ENCODE data around the gene ADAP1. TPM values are rescaled to one million over a fixed set of nuclear protein-coding genes. Genes with fewer than 3 reads are reported as not detected.

ADAP1 gene
- total and polyA plus RNA-seq, 2 of the 13 experiments (the other 11 are each of a cell fraction or from before 2014, with no cell fraction given): 10.5 to 24.6 TPM

DNA sequence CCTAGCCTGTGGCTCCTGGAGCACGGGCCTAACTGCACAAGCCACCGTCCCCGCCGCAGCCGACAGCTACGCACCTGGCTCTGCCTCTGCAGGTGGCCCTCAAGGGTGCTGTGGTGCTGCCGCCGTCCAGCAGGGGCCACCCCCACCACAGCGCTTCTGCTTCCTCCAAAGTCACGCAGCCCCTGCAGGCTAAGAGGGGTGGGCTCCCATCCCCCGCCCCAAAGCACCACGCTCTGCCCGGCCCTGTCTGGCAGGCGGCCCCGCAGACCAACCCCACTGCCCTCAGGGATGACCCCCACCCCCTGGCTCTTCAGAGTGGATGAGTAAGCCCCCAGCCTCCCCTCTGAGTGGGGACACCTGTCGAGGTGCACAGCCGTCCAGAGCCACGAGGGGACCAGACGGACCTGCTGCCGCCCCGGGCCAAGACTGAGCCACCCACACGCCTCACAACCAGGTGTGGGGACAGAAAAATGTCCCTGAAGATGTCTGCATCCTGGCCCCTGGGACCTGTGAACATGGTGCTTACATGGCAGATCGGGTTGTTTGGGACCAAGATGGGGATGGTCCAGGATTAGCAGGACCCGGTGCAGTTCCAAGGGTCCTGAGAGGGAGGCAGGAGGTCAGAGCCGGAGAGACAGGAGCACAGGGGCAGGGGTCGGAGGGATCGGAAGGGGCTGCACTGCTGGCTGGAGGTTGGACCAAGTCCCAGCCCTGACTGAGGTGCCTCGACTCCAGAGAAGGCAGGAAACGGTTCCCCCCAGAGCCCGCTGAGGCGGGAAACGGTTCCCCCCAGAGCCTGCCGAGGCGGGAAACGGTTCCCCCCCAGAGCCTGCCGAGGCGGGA is 9.0 kb upstream of the ADAP1 start (continued):
- TF ChIP-seq ZNF530 (CRISPR knock-in tag; IDR thresholded peaks at IDR 0.05; ENCODE audit: low read depth) (no peak), SIX4 (CRISPR knock-in tag; IDR thresholded peaks at IDR 0.05) (no peak), ZNF619 (CRISPR knock-in tag; IDR thresholded peaks at IDR 0.05) (no peak), FOXP1 (IDR thresholded peaks at IDR 0.05) (no peak), FOXP1 (CRISPR knock-in tag; IDR thresholded peaks at IDR 0.05) (no peak), TP53 (CRISPR knock-in tag; conservative IDR thresholded peaks at IDR 0.05) (no peak), ATF7-NPFF (CRISPR knock-in tag; IDR thresholded peaks at IDR 0.05; ENCODE audit: low read depth) (peak; percentile 50; the same call in 1 of the 2 replicates), PHB2 (IDR thresholded peaks at IDR 0.05; ENCODE audit: partially characterized antibody) (no peak), NFRKB (IDR thresholded peaks at IDR 0.05) (no peak), CREB1 (IDR thresholded peaks at IDR 0.05) (no peak), CREB1 (CRISPR knock-in tag; IDR thresholded peaks at IDR 0.05) (no peak), IKZF1 (IDR thresholded peaks at IDR 0.05) (no peak), CC2D1A (CRISPR knock-in tag; IDR thresholded peaks at IDR 0.05) (no peak), HNRNPK (IDR thresholded peaks at IDR 0.05; ENCODE audit: low read depth, low read length, poor library complexity, severe bottlenecking) (peak; percentile 42), EP300 (IDR thresholded peaks at IDR 0.05; ENCODE audit: low read depth in 2 of 2, low read length in 2 of 2) (no peak), EP300 (CRISPR knock-in tag; IDR thresholded peaks at IDR 0.05; ENCODE audit: borderline replicate concordance) (no peak), FUBP1 (CRISPR knock-in tag; IDR thresholded peaks at IDR 0.05; ENCODE audit: borderline replicate concordance) (no peak), ZNF883 (CRISPR knock-in tag; IDR thresholded peaks at IDR 0.05; ENCODE audit: not compliant biosample characterization) (no peak), HNRNPUL1 (IDR thresholded peaks at IDR 0.05; ENCODE audit: low read depth, low read length) (no peak), ZSCAN30 (CRISPR knock-in tag; IDR thresholded peaks at IDR 0.05) (no peak), KLF16 (CRISPR knock-in tag; IDR thresholded peaks at IDR 0.05) (no peak), BRD4 (CRISPR knock-in tag; IDR thresholded peaks at IDR 0.05) (no peak)
- TF ChIP-seq, protein P1, sequence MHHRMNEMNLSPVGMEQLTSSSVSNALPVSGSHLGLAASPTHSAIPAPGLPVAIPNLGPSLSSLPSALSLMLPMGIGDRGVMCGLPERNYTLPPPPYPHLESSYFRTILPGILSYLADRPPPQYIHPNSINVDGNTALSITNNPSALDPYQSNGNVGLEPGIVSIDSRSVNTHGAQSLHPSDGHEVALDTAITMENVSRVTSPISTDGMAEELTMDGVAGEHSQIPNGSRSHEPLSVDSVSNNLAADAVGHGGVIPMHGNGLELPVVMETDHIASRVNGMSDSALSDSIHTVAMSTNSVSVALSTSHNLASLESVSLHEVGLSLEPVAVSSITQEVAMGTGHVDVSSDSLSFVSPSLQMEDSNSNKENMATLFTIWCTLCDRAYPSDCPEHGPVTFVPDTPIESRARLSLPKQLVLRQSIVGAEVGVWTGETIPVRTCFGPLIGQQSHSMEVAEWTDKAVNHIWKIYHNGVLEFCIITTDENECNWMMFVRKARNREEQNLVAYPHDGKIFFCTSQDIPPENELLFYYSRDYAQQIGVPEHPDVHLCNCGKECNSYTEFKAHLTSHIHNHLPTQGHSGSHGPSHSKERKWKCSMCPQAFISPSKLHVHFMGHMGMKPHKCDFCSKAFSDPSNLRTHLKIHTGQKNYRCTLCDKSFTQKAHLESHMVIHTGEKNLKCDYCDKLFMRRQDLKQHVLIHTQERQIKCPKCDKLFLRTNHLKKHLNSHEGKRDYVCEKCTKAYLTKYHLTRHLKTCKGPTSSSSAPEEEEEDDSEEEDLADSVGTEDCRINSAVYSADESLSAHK (CRISPR knock-in tag; IDR thresholded peaks at IDR 0.05; ENCODE audit: borderline replicate concordance): no peak
- TF ChIP-seq, protein P2, sequence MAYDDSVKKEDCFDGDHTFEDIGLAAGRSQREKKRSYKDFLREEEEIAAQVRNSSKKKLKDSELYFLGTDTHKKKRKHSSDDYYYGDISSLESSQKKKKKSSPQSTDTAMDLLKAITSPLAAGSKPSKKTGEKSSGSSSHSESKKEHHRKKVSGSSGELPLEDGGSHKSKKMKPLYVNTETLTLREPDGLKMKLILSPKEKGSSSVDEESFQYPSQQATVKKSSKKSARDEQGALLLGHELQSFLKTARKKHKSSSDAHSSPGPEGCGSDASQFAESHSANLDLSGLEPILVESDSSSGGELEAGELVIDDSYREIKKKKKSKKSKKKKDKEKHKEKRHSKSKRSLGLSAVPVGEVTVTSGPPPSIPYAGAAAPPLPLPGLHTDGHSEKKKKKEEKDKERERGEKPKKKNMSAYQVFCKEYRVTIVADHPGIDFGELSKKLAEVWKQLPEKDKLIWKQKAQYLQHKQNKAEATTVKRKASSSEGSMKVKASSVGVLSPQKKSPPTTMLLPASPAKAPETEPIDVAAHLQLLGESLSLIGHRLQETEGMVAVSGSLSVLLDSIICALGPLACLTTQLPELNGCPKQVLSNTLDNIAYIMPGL (CRISPR knock-in tag; IDR thresholded peaks at IDR 0.05; ENCODE audit: borderline replicate concordance in 1 of 2, low read depth in 1 of 2): peak; percentile 13 to 65; a peak in 2 of 4 replicates
